SH-SY5Y (cell line): ENCODE results near the gene INPPL1.

ENCODE experiments used
- GATA2 ChIP-seq: IDR thresholded peaks from 2 replicates; pipeline ENCODE4 v1.6.1; 2011; ENCODE audit warnings: mild to moderate bottlenecking, low read depth, low read length
- GATA3 ChIP-seq: IDR thresholded peaks from 2 replicates; pipeline ENCODE4 v1.6.1; 2011; ENCODE audit warnings: low read depth, mild to moderate bottlenecking, low read length, moderate library complexity

- no peak for TF ChIP-seq GATA2
- no peak for TF ChIP-seq GATA3
Observed at GRCh38 chr11:72222907-72223614, 1.5 kb upstream of the INPPL1 start.
